Thoracic aorta (tissue), 2 donors: ENCODE measurements around the gene CNOT1. TPM values are rescaled to one million over a fixed set of nuclear protein-coding genes. Genes with fewer than 3 reads are reported as not detected.
A peak's percentile ranks its signal among the peaks of the same experiment; 100 is the strongest.
"Not testable (repeated sequence)": the region's sequence is repeated elsewhere in the genome, so short reads cannot be mapped to it uniquely, and the experiment has no call there.

Experiments
- ATAC-seq: fragments of 150-250 bp; one replicate; pipeline ENCODE4 v1.8.0; 2017; ENCODE audit warnings: low read depth; ENCODE audit not compliant: insufficient number of reproducible peaks, low FRiP score
- DNase-seq: peaks from one replicate; pipeline ENCODE4 v3.0.0-alpha.2; 2020; ENCODE audit warnings: low spot score
- H3K27ac ChIP-seq, 2 donors: fragments of 200-600 bp; sonication (generic); 1 replicate in 1 of 2; 2 replicates in 1 of 2; pipeline ENCODE4 v1.5.1; 2016; ENCODE audit warnings: mild to moderate bottlenecking in 2 of 2, moderate library complexity in 2 of 2
- H3K27me3 ChIP-seq: fragments of 200-600 bp; sonication (generic); replicated peaks from 2 replicates; pipeline ENCODE4 v1.6.0; 2016; ENCODE audit warnings: mild to moderate bottlenecking; ENCODE audit not compliant: insufficient read depth
- H3K36me3 ChIP-seq: fragments of 200-600 bp; sonication (generic); one replicate; pipeline ENCODE4 v1.5.1; 2016
- H3K4me1 ChIP-seq, 2 donors: fragments of 200-600 bp; sonication (generic); 1 replicate in 1 of 2; 2 replicates in 1 of 2; pipeline versions ENCODE4 v1.5.1 to v1.6.0; 2016; ENCODE audit warnings: low read depth in 2 of 2, mild to moderate bottlenecking in 1 of 2; ENCODE audit not compliant: control insufficient read depth in 1 of 2
- H3K4me3 ChIP-seq: fragments of 200-600 bp; sonication (generic); 2 replicates; pipeline ENCODE4 v1.5.1; 2016; ENCODE audit warnings: mild to moderate bottlenecking
- H3K9me3 ChIP-seq: fragments of 200-600 bp; sonication (generic); 2 replicates; pipeline ENCODE4 v1.5.1; 2016
- total RNA-seq, 2 donors: library from RNA; depleted of rRNA; stranded (reverse); fragments of >200 nt; gene quantifications; one replicate each; pipeline versions ENCODE4 v1.1.0 to v1.2.3, GENCODE V29; 2016
- TF ChIP-seq, protein P1 (sequence below): fragments of 200-600 bp; sonication (generic); IDR thresholded peaks from one replicate; pipeline ENCODE4 v1.5.1; 2019; ENCODE audit warnings: antibody characterized with exemption

CNOT1 gene
- total RNA-seq, 2 donors from 2014 or later, result 54.8 to 112 TPM

DNA sequence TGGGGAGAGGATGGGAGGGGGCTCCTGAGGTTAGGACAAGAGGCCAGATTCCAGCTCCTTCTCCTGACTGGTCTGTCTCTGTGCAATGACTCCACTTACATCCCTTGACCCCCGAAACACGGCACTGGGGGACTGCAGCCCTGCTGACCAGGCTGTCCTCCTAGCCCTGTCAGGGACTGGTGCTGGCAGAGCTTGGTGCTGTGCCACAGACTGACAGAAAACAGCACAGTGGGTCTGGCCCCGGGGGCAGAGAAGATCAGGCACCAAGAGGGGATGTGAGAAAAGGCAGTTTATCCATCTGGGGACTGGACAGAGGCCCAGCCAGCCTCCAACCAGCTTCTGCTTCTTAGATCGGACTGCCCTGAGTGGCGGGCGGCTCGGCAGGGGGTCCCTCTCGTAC, 35.6 kb upstream of the CNOT1 start:
- DNase-seq, result no peak
- no peak for ATAC-seq
- H3K4me1 ChIP-seq, result no peaks in the 10 kb centered on the region
- H3K36me3 ChIP-seq, result peaks cover 6% of the 10 kb centered on the region
- no peak overlapping the region for H3K4me3 ChIP-seq
- H3K27me3 ChIP-seq, result no peaks in the 10 kb centered on the region
- H3K27ac ChIP-seq, result no peak overlapping the region
- H3K9me3 ChIP-seq, result no peaks in the 10 kb centered on the region
- TF ChIP-seq, protein P1, sequence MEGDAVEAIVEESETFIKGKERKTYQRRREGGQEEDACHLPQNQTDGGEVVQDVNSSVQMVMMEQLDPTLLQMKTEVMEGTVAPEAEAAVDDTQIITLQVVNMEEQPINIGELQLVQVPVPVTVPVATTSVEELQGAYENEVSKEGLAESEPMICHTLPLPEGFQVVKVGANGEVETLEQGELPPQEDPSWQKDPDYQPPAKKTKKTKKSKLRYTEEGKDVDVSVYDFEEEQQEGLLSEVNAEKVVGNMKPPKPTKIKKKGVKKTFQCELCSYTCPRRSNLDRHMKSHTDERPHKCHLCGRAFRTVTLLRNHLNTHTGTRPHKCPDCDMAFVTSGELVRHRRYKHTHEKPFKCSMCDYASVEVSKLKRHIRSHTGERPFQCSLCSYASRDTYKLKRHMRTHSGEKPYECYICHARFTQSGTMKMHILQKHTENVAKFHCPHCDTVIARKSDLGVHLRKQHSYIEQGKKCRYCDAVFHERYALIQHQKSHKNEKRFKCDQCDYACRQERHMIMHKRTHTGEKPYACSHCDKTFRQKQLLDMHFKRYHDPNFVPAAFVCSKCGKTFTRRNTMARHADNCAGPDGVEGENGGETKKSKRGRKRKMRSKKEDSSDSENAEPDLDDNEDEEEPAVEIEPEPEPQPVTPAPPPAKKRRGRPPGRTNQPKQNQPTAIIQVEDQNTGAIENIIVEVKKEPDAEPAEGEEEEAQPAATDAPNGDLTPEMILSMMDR, result no peak

DNA sequence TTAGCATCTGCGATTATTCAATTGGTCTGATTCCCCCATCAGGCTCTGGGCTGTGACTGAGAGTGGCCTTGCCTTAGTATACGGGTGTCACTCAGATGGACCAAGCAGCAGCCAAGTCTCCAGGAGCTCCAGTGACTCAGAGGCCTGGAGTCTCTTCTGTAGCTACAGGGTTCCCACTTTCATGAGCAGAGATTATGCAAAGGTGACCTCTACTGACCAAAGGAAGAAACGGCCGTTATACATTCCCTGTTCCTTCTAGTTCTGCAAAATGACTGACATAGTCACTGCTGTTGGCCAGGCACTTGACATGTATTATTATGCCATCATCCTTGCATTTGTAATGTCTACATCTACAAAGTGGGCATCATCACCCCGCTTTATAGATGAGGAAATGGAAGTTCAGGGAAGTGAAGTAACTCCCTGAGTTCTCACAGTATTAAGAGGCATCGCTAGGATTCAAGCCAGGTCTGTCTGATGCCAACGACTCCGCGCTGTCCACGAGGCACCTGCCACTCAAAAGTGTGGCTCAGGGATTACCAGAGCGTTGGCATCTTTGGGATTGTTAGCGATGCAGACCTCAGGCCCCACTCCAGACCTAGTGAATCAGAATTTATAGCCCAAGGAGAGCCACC, 31.7 kb upstream of the CNOT1 start:
- TF ChIP-seq, protein P1, result peak; percentile 43
- H3K27me3 ChIP-seq, result no peaks in the 10 kb centered on the region
- no peaks in the 10 kb centered on the region for H3K36me3 ChIP-seq
- ATAC-seq (peak; percentile 86), DNase-seq (peak; percentile 14)
- no peak overlapping the region for H3K27ac ChIP-seq
- H3K4me3 ChIP-seq, result no peak overlapping the region
- H3K4me1 ChIP-seq, result no peaks in the 10 kb centered on the region
- no peaks in the 10 kb centered on the region for H3K9me3 ChIP-seq

DNA sequence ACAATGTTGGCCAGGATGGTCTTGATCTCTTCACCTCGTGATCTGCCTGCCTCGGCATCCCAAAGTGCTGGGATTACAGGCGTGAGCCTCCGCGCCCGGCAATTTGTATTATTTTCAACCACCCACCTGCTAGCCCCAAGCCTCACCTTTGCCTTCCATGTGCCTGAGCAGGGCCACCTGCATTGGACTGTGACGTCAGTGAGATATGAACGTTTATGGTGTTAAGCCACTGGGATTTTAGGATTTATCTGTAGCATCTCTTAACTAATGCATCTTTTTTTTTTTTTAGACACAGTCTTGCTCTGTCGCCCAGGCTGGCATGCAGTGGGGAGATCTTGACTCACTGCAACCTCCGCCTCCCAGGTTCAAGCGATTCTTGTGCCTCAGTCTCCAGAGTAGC, 30.3 kb upstream of the CNOT1 start:
- not testable (repeated sequence) for H3K4me3 ChIP-seq, H3K27ac ChIP-seq, DNase-seq, H3K4me1 ChIP-seq, H3K36me3 ChIP-seq, H3K9me3 ChIP-seq, ATAC-seq, H3K27me3 ChIP-seq

DNA sequence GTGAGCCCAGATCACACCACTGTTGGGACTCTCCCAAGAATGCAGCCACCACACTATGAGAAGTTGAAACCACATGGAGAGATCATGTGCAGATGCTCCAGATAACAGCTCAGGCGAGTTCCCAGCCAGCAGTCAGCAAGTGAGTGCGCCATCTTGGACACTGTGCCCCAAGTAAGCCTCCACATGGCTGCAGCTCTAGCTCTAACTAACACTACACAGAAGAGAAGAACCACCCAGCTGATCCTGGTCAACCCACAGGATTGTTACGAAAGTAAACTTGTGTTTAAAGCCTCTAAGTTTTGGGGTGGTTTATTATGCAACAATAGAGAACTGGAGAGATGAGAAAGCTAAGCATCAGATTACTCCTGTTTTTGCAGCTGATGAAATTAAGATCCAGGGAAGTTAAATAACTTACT, 29.2 kb upstream of the CNOT1 start:
- Histone ChIP-seq H3K27ac (no peak overlapping the region), H3K27me3 (no peaks in the 10 kb centered on the region), H3K4me1 (no peaks in the 10 kb centered on the region), H3K36me3 (no peaks in the 10 kb centered on the region), H3K4me3 (no peak overlapping the region), H3K9me3 (no peaks in the 10 kb centered on the region)
- ATAC-seq (no peak), DNase-seq (no peak)
- TF ChIP-seq, protein P1, result no peak

DNA sequence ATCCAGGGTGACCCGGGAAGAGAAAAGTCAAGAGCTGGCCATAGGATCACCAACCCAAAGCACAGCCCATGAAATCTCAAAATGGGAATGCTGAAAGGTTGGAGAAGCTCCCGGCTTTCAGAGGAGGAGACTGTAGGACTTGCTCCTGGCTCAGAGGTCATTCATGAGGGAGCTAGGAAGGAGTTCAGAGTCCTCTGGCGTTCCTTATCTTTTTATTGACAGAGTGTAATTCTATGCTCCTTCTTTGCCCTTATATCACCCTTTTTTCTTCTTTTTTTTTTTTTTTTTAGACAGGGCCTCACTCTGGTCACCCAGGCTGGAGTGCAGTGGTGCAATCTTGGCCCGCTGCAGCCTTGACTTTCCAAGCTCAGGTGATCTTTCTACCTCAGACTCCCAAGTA, 27.3 kb upstream of the CNOT1 start:
- Histone ChIP-seq H3K36me3 (no peaks in the 10 kb centered on the region), H3K9me3 (no peaks in the 10 kb centered on the region), H3K4me3 (no peak overlapping the region), H3K27me3 (no peaks in the 10 kb centered on the region), H3K4me1 (no peaks in the 10 kb centered on the region), H3K27ac (no peak overlapping the region)
- ATAC-seq (no peak), DNase-seq (no peak)
- TF ChIP-seq, protein P1, result no peak

DNA sequence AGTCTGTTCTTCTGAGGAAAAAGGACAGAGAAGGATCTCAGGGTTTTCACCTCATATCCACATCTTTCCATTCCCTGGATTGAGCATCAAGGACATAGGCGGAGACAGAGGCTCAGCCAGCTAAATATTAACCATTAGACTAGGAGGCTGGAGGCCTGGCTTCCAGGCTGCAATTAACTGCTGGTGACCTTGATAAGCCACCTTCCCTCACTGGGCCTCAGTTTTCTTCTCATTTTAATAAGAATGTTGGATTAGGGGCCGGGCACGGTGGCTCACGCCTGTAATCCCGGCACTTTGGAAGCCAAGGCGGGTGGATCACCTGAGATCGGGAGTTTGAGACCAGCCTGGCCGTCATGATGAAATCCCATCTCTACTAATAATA, 25.6 kb upstream of the CNOT1 start:
- DNase-seq, result no peak
- Histone ChIP-seq H3K4me1 (no peaks in the 10 kb centered on the region), H3K36me3 (no peaks in the 10 kb centered on the region), H3K27me3 (no peaks in the 10 kb centered on the region), H3K4me3 (no peak overlapping the region), H3K27ac (no peak overlapping the region), H3K9me3 (no peaks in the 10 kb centered on the region)
- TF ChIP-seq, protein P1, result no peak
- ATAC-seq, result no peak
